Measurements from ENCODE around the gene CA5B. TPM values are rescaled to one million over a fixed set of nuclear protein-coding genes. Genes with fewer than 3 reads are reported as not detected.
A peak's percentile ranks its signal among the peaks of the same experiment; 100 is the strongest.
"Not testable (repeated sequence)": the region's sequence is repeated elsewhere in the genome, so short reads cannot be mapped to it uniquely, and the experiment has no call there.

CA5B gene, protein sequence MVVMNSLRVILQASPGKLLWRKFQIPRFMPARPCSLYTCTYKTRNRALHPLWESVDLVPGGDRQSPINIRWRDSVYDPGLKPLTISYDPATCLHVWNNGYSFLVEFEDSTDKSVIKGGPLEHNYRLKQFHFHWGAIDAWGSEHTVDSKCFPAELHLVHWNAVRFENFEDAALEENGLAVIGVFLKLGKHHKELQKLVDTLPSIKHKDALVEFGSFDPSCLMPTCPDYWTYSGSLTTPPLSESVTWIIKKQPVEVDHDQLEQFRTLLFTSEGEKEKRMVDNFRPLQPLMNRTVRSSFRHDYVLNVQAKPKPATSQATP
- total RNA-seq = 10 to 100 TPM; 16.2 to 16.6 TPM

GRCh38 chrX:15737959-15738902, at the start of gene CA5B:
Gene CA5B, plus strand, starts transcription at chrX:15738270. Its CDS starts 11,754 bp downstream, at chrX:15750024.
- DNase-seq = peak; percentile 95
- Mint-ChIP-seq H3K27me3 (ENCODE audit: low read depth) (no peaks in the 10 kb centered on the region), H3K27ac (peak within 1 kb of the TSS; percentile 86), H3K9me3 (ENCODE audit: insufficient read depth) (no peaks in the 10 kb centered on the region), H3K4me1 (ENCODE audit: low read depth) (peaks cover 26% of the 10 kb centered on the region), H3K4me3 (peak within 1 kb of the TSS; percentile 87), H3K36me3 (ENCODE audit: low read depth) (peaks cover 11% of the 10 kb centered on the region)
- peak; percentile 96 for ATAC-seq
- ChIA-PET POLR2A (interaction anchor here (0.6 to 3.4 kb wide), 12 partner anchors 12 to 981 kb away, joined by 3 to 101 read pairs (median 8); partner anchors contain the start of genes AP1S2, SYAP1 and ZRSR2), CTCF (interaction anchor here (0.6 to 2.4 kb wide), 9 partner anchors 10 to 110 kb away, joined by 3 to 23 read pairs (median 3); no protein-coding TSS in a partner anchor)

DNA sequence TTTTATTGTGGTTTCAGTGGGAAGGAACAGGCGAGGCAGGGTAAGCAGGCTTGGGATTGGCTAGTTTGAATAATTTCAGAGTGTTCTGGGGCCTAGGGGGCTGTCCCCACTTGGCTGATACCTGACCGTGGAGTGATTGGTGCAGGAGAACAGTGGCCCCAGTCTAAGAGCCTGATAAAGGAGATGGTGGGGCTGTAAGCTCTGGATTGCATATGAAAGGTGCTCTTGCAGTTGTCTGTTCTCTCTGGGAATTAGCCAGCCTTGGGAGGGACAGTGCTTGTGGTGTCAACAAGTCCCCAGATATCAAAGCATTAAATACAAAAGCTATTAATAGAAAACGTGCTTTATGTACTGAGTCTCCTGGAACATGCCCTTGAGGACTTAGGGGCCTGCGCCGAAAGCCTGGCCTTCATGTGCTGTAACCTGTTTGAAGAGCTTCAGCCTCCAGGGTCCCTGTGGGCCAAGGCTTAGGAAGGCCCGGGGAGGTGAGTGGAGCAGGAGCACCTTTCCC, 43.1 kb upstream of the CA5B start:
- Mint-ChIP-seq H3K36me3 (ENCODE audit: low read depth) (peaks cover 27% of the 10 kb centered on the region), H3K4me1 (ENCODE audit: low read depth) (peaks cover 8% of the 10 kb centered on the region), H3K27ac (peak overlapping the region; percentile 56), H3K4me3 (no peak overlapping the region), H3K27me3 (ENCODE audit: low read depth) (no peaks in the 10 kb centered on the region), H3K9me3 (ENCODE audit: insufficient read depth) (no peaks in the 10 kb centered on the region)
- POLR2A ChIA-PET = no interaction called here
- ATAC-seq (peak; percentile 44), DNase-seq (no peak)
- CTCF ChIA-PET = interaction anchor here (1.5 kb wide), 1 partner anchor 43 kb away, joined by 4 read pairs; no protein-coding TSS in a partner anchor

DNA sequence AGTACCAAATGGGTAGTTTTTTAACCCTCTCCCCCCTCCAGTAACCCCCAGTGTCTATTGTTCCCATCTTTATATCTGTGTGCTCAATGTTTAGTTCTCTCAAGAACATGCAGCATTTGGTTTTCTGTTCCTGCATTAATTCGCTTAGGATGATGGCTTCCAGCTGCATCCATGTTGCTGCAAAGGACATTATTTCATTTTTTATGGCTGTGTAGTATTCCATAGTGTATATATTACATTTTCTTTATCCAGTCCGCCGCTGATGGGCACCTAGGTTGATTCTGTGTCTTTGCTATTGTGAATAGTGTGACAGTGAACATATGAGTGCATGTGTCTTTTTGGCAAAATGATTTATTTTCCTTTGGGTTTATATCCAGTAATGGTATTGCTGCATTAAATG, 41.6 kb upstream of the CA5B start:
- peaks cover 21% of the 10 kb centered on the region for H3K36me3 Mint-ChIP-seq (ENCODE audit: low read depth)
- H3K27me3 Mint-ChIP-seq (ENCODE audit: low read depth) = no peaks in the 10 kb centered on the region
- no peak overlapping the region for H3K27ac Mint-ChIP-seq
- no peak for DNase-seq
- no peaks in the 10 kb centered on the region for H3K9me3 Mint-ChIP-seq (ENCODE audit: insufficient read depth)
- CTCF ChIA-PET = no interaction called here
- ATAC-seq = no peak
- POLR2A ChIA-PET = no interaction called here
- peaks cover 8% of the 10 kb centered on the region for H3K4me1 Mint-ChIP-seq (ENCODE audit: low read depth)
- no peak overlapping the region for H3K4me3 Mint-ChIP-seq

- H3K4me3 Mint-ChIP-seq = no peak overlapping the region
- H3K36me3 Mint-ChIP-seq (ENCODE audit: low read depth) = peaks cover 6% of the 10 kb centered on the region
- CTCF ChIA-PET = no interaction called here
- no peak overlapping the region for H3K27ac Mint-ChIP-seq
- POLR2A ChIA-PET = no interaction called here
- DNase-seq (no peak), ATAC-seq (no peak)
- no peaks in the 10 kb centered on the region for H3K27me3 Mint-ChIP-seq (ENCODE audit: low read depth)
- H3K4me1 Mint-ChIP-seq (ENCODE audit: low read depth) = peaks cover under 1% of the 10 kb centered on the region
- H3K9me3 Mint-ChIP-seq (ENCODE audit: insufficient read depth) = no peaks in the 10 kb centered on the region
Measured at GRCh38 chrX:15702488-15703371, 35.3 kb upstream of the CA5B start.

GRCh38 chrX:15703809-15704208, 34.3 kb upstream of the CA5B start:
- H3K4me1 Mint-ChIP-seq (ENCODE audit: low read depth); H3K36me3 Mint-ChIP-seq (ENCODE audit: low read depth); CTCF ChIA-PET; DNase-seq; H3K27ac Mint-ChIP-seq; POLR2A ChIA-PET; H3K9me3 Mint-ChIP-seq (ENCODE audit: insufficient read depth); H3K27me3 Mint-ChIP-seq (ENCODE audit: low read depth); H3K4me3 Mint-ChIP-seq: not testable (repeated sequence)
- ATAC-seq = peak; percentile 61

DNA sequence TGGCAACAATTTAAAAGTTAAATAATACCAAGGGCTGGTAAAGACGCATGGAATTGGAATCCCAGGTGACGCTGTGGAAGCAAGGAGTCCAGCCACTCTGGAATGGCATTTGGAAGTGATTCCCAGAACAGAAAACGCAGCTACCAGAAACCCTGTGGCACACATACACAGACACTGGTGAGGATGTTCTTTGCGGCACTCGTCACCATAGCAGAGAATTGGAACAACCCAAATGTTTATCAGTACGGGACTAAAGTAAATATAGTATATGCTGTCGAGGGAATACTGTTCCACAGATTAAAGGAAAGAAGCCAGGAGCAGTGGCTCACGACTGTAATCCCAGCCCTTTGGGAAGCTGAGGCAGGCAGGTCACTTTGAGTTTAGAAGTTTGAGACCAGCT, 33.8 kb upstream of the CA5B start:
- H3K4me3 Mint-ChIP-seq; CTCF ChIA-PET; H3K36me3 Mint-ChIP-seq (ENCODE audit: low read depth); DNase-seq; POLR2A ChIA-PET; ATAC-seq; H3K27me3 Mint-ChIP-seq (ENCODE audit: low read depth); H3K4me1 Mint-ChIP-seq (ENCODE audit: low read depth); H3K9me3 Mint-ChIP-seq (ENCODE audit: insufficient read depth); H3K27ac Mint-ChIP-seq: not testable (repeated sequence)

GRCh38 chrX:15714529-15714928, 23.5 kb upstream of the CA5B start:
- no peak overlapping the region for H3K27ac Mint-ChIP-seq

GRCh38 chrX:15718283-15718970, 19.6 kb upstream of the CA5B start:
- Mint-ChIP-seq H3K27me3 (ENCODE audit: low read depth) (no peaks in the 10 kb centered on the region), H3K4me1 (ENCODE audit: low read depth) (peaks cover 2% of the 10 kb centered on the region), H3K27ac (no peak overlapping the region), H3K4me3 (no peak overlapping the region), H3K9me3 (ENCODE audit: insufficient read depth) (no peaks in the 10 kb centered on the region), H3K36me3 (ENCODE audit: low read depth) (peaks cover 4% of the 10 kb centered on the region)
- ChIA-PET CTCF (no interaction called here), POLR2A (no interaction called here)
- DNase-seq = no peak
- ATAC-seq = no peak

More at GRCh38 chrX:15714529-15714928, 23.5 kb upstream of the CA5B start:
- H3K9me3 Mint-ChIP-seq (ENCODE audit: insufficient read depth) = no peaks in the 10 kb centered on the region
- DNase-seq = no peak
- no peak overlapping the region for H3K4me3 Mint-ChIP-seq
- POLR2A ChIA-PET = no interaction called here
- no peaks in the 10 kb centered on the region for H3K27me3 Mint-ChIP-seq (ENCODE audit: low read depth)
- H3K36me3 Mint-ChIP-seq (ENCODE audit: low read depth) = peaks cover 4% of the 10 kb centered on the region
- ATAC-seq = no peak
- CTCF ChIA-PET = no interaction called here
- H3K4me1 Mint-ChIP-seq (ENCODE audit: low read depth) = peaks cover 2% of the 10 kb centered on the region

- POLR2A ChIA-PET = interaction anchor here (1.3 kb wide), 1 partner anchor 18 kb away, joined by 4 read pairs; the partner anchor contains the start of gene CA5B
- Mint-ChIP-seq H3K36me3 (ENCODE audit: low read depth) (peaks cover 4% of the 10 kb centered on the region), H3K4me1 (ENCODE audit: low read depth) (peaks cover 2% of the 10 kb centered on the region)
Measured at GRCh38 chrX:15719324-15719968, 18.6 kb upstream of the CA5B start.

DNA sequence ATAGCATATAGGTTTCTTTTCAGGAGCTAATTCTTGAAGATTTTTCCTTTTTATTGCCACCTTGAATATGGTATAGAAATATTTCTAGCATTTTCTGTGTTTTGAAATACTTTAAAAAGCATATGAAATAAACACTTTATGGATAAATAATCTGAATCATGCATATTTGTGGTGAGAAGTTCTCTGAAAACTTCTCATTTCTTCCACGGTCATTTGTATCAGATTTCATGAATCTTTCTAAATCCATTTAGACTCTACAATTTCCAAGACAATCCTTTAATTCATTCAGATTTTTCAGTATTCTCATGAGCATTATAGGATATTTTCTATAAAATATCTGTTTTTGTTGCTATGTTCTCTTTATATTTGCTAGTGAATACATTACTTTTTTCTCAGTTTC, 16.2 kb upstream of the CA5B start:
- ATAC-seq = no peak
- Mint-ChIP-seq H3K4me1 (ENCODE audit: low read depth) (peaks cover 2% of the 10 kb centered on the region), H3K4me3 (no peak overlapping the region), H3K27me3 (ENCODE audit: low read depth) (no peaks in the 10 kb centered on the region), H3K36me3 (ENCODE audit: low read depth) (peaks cover 4% of the 10 kb centered on the region), H3K27ac (no peak overlapping the region), H3K9me3 (ENCODE audit: insufficient read depth) (no peaks in the 10 kb centered on the region)
- no peak for DNase-seq
- CTCF ChIA-PET = no interaction called here
- POLR2A ChIA-PET = no interaction called here

More at GRCh38 chrX:15719324-15719968, 18.6 kb upstream of the CA5B start:
- Mint-ChIP-seq H3K27me3 (ENCODE audit: low read depth) (no peaks in the 10 kb centered on the region), H3K4me3 (no peak overlapping the region), H3K27ac (no peak overlapping the region), H3K9me3 (ENCODE audit: insufficient read depth) (no peaks in the 10 kb centered on the region)
- ATAC-seq (no peak), DNase-seq (no peak)
- CTCF ChIA-PET = no interaction called here
